Stimulated activated naive CD8-positive, alpha-beta T cell treated with anti-CD3 and anti-CD28 coated beads, Interleukin-15, Interleukin-2, amounts not matched to agents 100 ng/mL and 50 ng/mL, for 24 hours (primary cell): ENCODE results near the gene TTYH3.
"Not testable (repeated sequence)": the region's sequence is repeated elsewhere in the genome, so short reads cannot be mapped to it uniquely, and the experiment has no call there.

ENCODE experiments used
- H3K27ac Mint-ChIP-seq: one replicate; pipeline ENCODE4 v1.8.0; 2021; ENCODE audit warnings: mild to moderate bottlenecking, mixed read lengths
- H3K27me3 Mint-ChIP-seq: one replicate; pipeline ENCODE4 v1.8.0; 2021; ENCODE audit warnings: mixed read lengths
- H3K36me3 Mint-ChIP-seq: one replicate; pipeline ENCODE4 v1.8.0; 2021; ENCODE audit warnings: low read depth, mixed read lengths
- H3K4me1 Mint-ChIP-seq: one replicate; pipeline ENCODE4 v1.8.0; 2021; ENCODE audit warnings: low read depth, mixed read lengths
- H3K4me3 Mint-ChIP-seq: one replicate; pipeline ENCODE4 v1.8.0; 2021; ENCODE audit warnings: mild to moderate bottlenecking, mixed read lengths
- H3K9me3 Mint-ChIP-seq: one replicate; pipeline ENCODE4 v1.8.0; 2021; ENCODE audit warnings: mixed read lengths

The TTYH3 gene, protein sequence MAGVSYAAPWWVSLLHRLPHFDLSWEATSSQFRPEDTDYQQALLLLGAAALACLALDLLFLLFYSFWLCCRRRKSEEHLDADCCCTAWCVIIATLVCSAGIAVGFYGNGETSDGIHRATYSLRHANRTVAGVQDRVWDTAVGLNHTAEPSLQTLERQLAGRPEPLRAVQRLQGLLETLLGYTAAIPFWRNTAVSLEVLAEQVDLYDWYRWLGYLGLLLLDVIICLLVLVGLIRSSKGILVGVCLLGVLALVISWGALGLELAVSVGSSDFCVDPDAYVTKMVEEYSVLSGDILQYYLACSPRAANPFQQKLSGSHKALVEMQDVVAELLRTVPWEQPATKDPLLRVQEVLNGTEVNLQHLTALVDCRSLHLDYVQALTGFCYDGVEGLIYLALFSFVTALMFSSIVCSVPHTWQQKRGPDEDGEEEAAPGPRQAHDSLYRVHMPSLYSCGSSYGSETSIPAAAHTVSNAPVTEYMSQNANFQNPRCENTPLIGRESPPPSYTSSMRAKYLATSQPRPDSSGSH

GRCh38 chr7:2631946-2632732, at the start of gene TTYH3:
TTYH3 (plus strand) TSS chr7:2631986; CDS start chr7:2632156, 170 bp downstream.
- Mint-ChIP-seq H3K4me3 (peak within 1 kb of the TSS; percentile 93), H3K27ac (peak within 1 kb of the TSS; percentile 93), H3K27me3 (no peaks in the 10 kb centered on the region), H3K4me1 (peaks cover 21% of the 10 kb centered on the region), H3K9me3 (no peaks in the 10 kb centered on the region), H3K36me3 (no peaks in the 10 kb centered on the region)

- H3K27ac Mint-ChIP-seq = no peak overlapping the region
These were observed 49.6 kb upstream of the TTYH3 start for GRCh38 chr7:2582006-2582735.

GRCh38 chr7:2583798-2584580, 47.8 kb upstream of the TTYH3 start:
- no peak overlapping the region for H3K4me3 Mint-ChIP-seq
- no peaks in the 10 kb centered on the region for H3K4me1 Mint-ChIP-seq
- H3K36me3 Mint-ChIP-seq = peaks cover 3% of the 10 kb centered on the region
- no peaks in the 10 kb centered on the region for H3K9me3 Mint-ChIP-seq
- H3K27me3 Mint-ChIP-seq = no peaks in the 10 kb centered on the region
- H3K27ac Mint-ChIP-seq = no peak overlapping the region

More at GRCh38 chr7:2582006-2582735, 49.6 kb upstream of the TTYH3 start:
- Mint-ChIP-seq H3K4me3 (no peak overlapping the region), H3K4me1 (no peaks in the 10 kb centered on the region), H3K9me3 (no peaks in the 10 kb centered on the region), H3K27me3 (no peaks in the 10 kb centered on the region), H3K36me3 (peaks cover 3% of the 10 kb centered on the region)

DNA sequence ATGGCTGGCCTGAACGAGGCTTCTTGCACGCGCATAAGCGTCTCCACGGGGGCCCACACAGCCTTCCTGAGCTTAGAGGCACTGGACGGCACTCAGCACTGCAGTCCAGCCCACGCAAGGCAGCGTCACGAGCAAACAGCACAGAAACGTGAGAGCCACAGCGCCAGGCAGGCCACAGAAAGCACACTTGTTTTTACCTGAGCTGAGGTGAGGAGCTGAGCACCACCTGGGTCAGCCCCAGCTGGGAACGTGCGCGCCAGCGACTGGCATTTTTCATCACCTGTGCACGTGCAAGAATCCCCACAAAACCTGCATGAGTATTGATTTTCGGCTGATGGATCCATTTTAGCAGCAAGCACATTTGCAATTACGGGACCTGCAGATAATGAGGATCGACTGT, 46.3 kb upstream of the TTYH3 start:
- Mint-ChIP-seq H3K4me1 (no peaks in the 10 kb centered on the region), H3K36me3 (peaks cover 3% of the 10 kb centered on the region), H3K27me3 (no peaks in the 10 kb centered on the region), H3K4me3 (no peak overlapping the region), H3K27ac (no peak overlapping the region), H3K9me3 (no peaks in the 10 kb centered on the region)

GRCh38 chr7:2586326-2587020, 45.3 kb upstream of the TTYH3 start:
- Mint-ChIP-seq H3K27me3 (no peaks in the 10 kb centered on the region), H3K27ac (no peak overlapping the region), H3K4me3 (no peak overlapping the region), H3K9me3 (no peaks in the 10 kb centered on the region), H3K4me1 (no peaks in the 10 kb centered on the region), H3K36me3 (peaks cover 6% of the 10 kb centered on the region)

DNA sequence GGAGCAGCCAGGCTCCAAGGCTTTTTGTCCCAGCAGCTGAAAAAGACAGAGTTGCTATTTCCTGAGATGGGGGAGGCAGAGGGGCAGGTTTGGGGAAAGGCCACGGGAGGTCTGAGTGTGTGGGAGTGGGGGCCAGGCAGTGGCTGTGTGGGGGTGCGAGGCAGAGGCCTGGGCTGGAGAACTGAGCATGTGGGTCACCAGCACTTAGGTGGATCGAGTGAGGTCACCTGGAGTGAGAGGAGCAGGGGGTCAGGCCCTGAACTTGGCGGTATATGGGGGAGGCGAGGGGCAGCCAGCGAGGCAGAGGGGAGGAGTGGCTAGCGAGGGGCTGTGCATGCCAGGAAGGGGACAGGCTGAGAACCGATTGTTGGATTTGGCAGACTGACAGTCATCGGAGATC, 44.7 kb upstream of the TTYH3 start:
- H3K4me3 Mint-ChIP-seq = no peak overlapping the region
- no peaks in the 10 kb centered on the region for H3K27me3 Mint-ChIP-seq

GRCh38 chr7:2587778-2588177, 44.0 kb upstream of the TTYH3 start:
- H3K27me3 Mint-ChIP-seq = no peaks in the 10 kb centered on the region
- peaks cover 8% of the 10 kb centered on the region for H3K36me3 Mint-ChIP-seq
- no peaks in the 10 kb centered on the region for H3K9me3 Mint-ChIP-seq
- no peak overlapping the region for H3K4me3 Mint-ChIP-seq
- H3K27ac Mint-ChIP-seq = no peak overlapping the region
- no peaks in the 10 kb centered on the region for H3K4me1 Mint-ChIP-seq

More for the DNA sequence above, 44.7 kb upstream of the TTYH3 start:
- H3K9me3 Mint-ChIP-seq = no peaks in the 10 kb centered on the region
- peaks cover 6% of the 10 kb centered on the region for H3K36me3 Mint-ChIP-seq
- H3K27ac Mint-ChIP-seq = no peak overlapping the region
- no peaks in the 10 kb centered on the region for H3K4me1 Mint-ChIP-seq

- Mint-ChIP-seq H3K4me3 (no peak overlapping the region), H3K36me3 (peaks cover 9% of the 10 kb centered on the region), H3K27ac (no peak overlapping the region), H3K27me3 (no peaks in the 10 kb centered on the region), H3K4me1 (no peaks in the 10 kb centered on the region), H3K9me3 (no peaks in the 10 kb centered on the region)
These were observed 42.4 kb upstream of the TTYH3 start for GRCh38 chr7:2589341-2589740.

GRCh38 chr7:2589941-2590340, 41.8 kb upstream of the TTYH3 start:
- not testable (repeated sequence) for H3K36me3 Mint-ChIP-seq, H3K9me3 Mint-ChIP-seq, H3K4me1 Mint-ChIP-seq, H3K4me3 Mint-ChIP-seq, H3K27me3 Mint-ChIP-seq, H3K27ac Mint-ChIP-seq

GRCh38 chr7:2592375-2592865, 39.4 kb upstream of the TTYH3 start:
- Mint-ChIP-seq H3K27me3 (no peaks in the 10 kb centered on the region), H3K4me3 (no peak overlapping the region), H3K36me3 (peaks cover 6% of the 10 kb centered on the region), H3K27ac (no peak overlapping the region), H3K4me1 (no peaks in the 10 kb centered on the region), H3K9me3 (no peaks in the 10 kb centered on the region)

DNA sequence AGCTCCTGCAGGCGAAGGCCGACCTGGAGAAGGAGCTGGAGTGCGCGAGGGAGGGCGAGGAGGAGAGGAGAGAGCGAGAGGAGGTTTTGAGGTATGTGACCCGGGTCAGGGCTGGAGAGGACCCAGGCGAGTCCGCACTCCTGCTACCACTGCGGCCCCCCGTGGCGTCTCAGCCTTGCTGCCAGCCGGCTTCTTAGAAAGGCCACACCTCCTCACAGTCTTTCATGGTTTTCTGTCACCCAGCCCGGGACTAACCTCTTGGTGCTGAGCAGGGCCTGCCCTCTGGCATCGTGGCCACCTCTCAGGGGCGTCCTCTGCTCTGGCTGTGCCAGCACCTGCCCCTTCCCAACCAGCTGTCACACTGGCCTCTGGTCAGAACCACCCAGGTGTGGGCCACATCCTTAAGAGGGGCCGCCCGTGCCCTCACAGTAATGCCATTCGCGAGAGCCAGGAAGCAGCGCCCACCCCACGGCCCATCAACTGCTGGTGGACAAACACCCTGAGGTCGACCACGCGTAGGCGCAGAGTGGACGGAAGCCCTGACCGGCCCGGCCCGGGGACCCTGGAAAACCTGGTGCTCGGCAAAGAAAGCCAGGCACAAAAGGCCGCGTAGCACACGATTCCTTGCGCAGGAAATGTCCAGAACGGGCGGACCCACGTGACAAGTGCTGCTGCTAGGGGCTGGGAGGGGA, 38.6 kb upstream of the TTYH3 start:
- H3K9me3 Mint-ChIP-seq = no peaks in the 10 kb centered on the region
- H3K36me3 Mint-ChIP-seq = peaks cover 6% of the 10 kb centered on the region
- no peak overlapping the region for H3K4me3 Mint-ChIP-seq
- no peaks in the 10 kb centered on the region for H3K4me1 Mint-ChIP-seq
- H3K27ac Mint-ChIP-seq = no peak overlapping the region
- no peaks in the 10 kb centered on the region for H3K27me3 Mint-ChIP-seq

- Mint-ChIP-seq H3K9me3 (no peaks in the 10 kb centered on the region), H3K27me3 (no peaks in the 10 kb centered on the region), H3K4me1 (no peaks in the 10 kb centered on the region), H3K27ac (no peak overlapping the region), H3K36me3 (peaks cover 6% of the 10 kb centered on the region), H3K4me3 (no peak overlapping the region)
These were observed 37.2 kb upstream of the TTYH3 start for GRCh38 chr7:2594599-2594998.

DNA sequence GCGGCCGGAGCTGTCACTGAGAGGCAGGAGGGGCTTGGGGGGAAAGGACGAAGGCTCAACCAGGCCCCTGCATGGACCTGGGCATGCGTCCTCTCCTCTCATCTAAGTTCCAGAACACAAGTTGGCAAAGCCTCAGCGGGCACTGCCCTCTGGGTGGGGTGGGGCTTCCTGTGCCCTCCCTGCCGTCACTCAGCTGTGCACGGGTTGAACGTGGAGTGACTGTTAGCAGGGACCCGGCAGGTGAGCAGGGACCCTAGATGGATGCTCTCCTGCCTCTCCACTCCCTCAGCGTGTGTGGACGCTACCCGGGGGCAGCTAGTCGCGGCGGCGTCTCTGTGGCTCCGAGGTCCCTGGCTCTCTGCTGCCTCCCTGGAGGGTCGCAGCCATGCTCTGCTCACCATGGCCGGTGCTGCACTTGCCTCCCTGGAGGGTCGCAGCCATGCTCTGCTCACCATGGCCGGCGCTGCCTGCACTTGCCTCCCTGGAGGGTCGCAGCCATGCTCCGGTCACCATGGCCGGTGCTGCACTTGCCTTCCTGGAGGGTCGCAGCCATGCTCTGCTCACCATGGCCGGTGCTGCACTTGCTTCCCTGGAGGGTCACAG, 36.4 kb upstream of the TTYH3 start:
- H3K4me3 Mint-ChIP-seq = no peak overlapping the region
- no peak overlapping the region for H3K27ac Mint-ChIP-seq
- no peaks in the 10 kb centered on the region for H3K27me3 Mint-ChIP-seq
- no peaks in the 10 kb centered on the region for H3K9me3 Mint-ChIP-seq
- H3K36me3 Mint-ChIP-seq = peaks cover 7% of the 10 kb centered on the region
- H3K4me1 Mint-ChIP-seq = no peaks in the 10 kb centered on the region
